GM21786 (cell line): ENCODE measurements around the gene KLHL17.

Experiments
- ATAC-seq: cut with Tn5 transposase; IDR thresholded peaks from one replicate; pipeline ENCODE4 v1.9.1; 2021; ENCODE audit not compliant: unreplicated experiment

Gene KLHL17

DNA sequence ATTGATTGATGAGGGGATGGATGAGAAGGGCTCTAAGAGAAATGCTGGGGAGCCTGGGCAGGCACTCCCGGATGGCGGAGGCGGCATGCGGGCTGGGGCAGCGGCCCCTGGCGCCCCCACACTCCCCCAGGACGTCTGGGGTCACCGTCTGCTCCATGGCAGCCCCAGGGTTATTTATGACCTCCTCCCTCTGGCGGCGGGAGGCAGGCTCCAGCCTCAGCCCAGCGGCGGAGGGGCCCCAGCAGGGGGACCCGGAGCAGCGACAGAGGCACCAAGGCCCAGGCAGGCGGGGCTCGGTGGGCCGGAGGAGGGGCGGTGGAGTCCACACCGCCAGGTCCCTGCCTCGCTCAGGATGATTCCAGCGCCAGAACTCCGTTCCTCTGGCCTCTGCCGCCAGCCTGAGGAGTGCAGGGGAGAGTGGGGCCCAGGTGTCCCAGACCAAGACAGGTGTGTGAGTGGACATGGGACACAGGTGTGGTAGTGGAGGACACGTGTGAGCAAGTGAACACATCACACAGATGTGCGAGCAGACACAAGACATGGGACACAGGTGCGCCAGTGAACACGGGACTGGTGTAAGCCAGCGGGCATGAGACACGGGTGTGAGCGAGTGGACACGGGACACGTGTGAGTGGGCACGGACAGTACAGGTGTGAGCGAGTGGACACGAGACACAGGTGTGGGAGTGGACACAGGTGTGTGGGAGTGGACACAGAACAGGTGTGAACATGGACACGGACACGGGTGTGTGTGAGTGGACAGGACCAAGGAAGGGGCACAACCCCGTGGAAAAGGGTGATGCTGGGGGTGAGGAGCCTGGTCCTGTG is 39.2 kb upstream of the KLHL17 start:
- ATAC-seq = no peak

DNA sequence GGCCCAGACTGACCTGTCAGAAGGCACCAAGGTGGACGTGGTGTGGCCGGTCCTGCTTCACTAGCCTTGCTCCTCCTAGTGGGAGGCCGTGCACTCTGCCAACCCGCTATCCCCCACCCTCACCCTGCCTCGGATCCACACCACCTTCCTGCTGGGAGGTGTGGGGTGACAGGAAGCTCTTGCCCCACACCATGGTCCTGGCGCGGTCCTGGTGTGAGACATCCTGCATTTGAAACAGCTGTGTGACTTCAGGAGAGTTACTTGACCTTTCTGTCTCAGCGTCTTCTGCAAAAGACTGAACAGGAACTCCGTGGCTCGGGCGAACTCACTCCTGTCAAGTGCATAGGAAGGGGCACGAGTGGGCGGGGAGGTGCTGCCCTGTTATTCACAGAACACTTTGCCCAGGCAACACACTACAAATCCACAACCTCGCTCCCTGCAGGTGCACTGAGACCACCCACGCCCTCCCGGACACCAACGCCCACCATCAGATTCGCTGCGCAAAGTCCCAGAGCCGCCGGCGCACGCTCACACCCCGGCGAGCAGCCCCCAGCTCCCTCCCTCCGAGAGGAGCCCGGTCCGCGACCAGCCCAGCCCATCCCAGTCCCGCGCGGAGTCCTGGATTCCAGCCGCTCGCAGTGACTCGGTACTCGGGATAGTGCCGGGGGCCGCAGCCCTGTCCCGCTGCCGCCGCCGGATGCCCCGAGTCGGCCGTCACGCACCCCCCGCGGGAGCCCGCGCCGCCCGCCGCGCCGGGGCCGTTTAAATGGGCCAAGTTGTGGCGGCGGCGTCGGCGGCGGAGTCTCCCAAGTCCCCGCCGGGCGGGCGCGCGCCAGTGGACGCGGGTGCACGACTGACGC is 37.0 kb upstream of the KLHL17 start, which contains the start of gene SAMD11:
TSS of gene SAMD11 (plus strand) at position 793 of the 860 bp plus-strand sequence. CDS start 509 bp downstream, outside the sequence.
- ATAC-seq = no peak

DNA sequence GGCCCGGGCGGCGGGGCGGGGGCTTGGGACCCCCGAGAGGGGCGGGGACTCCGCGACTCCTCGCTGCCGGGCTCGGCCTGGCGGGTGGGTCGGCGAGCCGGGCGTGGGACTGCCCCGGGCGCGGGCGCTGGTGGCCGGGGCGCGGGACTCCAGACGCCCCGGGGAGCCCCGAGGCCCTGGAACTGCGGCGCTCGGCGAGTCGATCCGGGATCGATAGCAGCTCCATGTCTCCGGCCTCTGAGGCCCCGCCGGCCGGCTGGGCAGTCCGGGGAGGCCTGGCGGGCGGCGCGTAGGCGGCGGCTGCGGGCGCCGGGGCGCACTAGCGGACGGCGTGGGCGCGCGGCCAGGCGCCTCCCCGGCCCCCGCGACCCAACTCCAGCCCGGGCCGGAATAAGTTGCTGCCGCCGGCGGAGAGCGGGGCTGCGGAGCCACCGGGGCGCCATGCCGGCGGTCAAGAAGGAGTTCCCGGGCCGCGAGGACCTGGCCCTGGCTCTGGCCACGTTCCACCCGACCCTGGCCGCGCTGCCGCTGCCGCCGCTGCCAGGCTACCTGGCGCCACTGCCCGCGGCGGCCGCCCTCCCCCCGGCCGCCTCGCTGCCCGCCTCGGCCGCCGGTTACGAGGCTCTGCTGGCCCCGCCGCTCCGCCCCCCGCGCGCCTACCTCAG is 36.3 kb upstream of the KLHL17 start:
- ATAC-seq = no peak

DNA sequence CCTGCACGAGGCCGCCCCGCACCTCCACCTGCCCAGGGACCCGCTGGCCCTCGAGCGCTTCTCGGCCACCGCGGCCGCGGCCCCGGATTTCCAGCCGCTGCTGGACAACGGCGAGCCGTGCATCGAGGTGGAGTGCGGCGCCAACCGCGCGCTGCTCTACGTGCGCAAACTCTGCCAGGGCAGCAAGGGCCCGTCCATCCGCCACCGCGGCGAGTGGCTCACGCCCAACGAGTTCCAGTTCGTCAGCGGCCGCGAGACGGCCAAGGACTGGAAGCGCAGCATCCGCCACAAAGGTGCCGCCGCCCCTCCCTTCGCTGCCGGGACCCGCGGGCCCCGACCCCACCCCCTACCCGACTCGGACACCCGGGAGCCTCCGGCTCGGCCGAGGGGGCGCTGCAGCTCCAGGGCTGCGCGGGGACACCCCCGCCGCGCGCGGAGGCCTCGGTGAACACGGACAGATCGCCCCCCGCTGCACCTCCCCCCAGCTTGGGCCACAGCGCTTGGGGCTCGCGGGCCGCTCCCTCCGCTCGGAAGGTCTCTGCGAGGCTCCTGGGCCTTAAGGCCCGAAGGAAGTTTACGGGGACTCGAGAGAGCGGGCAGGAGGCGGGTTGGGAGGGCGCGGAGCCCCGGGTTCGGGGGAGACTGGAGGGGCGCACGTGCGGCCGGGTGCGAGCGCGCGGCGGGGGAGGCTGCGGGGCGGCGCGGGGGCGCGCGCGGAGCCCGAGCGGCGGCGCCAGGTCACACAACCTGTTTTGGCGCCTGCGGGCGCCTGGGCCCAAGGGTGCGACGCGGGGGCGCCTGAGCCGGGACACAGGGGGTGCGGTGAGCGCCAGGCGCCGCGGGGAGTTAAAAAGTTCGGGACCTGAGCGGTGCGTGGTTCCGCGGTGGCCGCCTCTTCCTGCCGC is 35.5 kb upstream of the KLHL17 start:
- no peak for ATAC-seq

DNA sequence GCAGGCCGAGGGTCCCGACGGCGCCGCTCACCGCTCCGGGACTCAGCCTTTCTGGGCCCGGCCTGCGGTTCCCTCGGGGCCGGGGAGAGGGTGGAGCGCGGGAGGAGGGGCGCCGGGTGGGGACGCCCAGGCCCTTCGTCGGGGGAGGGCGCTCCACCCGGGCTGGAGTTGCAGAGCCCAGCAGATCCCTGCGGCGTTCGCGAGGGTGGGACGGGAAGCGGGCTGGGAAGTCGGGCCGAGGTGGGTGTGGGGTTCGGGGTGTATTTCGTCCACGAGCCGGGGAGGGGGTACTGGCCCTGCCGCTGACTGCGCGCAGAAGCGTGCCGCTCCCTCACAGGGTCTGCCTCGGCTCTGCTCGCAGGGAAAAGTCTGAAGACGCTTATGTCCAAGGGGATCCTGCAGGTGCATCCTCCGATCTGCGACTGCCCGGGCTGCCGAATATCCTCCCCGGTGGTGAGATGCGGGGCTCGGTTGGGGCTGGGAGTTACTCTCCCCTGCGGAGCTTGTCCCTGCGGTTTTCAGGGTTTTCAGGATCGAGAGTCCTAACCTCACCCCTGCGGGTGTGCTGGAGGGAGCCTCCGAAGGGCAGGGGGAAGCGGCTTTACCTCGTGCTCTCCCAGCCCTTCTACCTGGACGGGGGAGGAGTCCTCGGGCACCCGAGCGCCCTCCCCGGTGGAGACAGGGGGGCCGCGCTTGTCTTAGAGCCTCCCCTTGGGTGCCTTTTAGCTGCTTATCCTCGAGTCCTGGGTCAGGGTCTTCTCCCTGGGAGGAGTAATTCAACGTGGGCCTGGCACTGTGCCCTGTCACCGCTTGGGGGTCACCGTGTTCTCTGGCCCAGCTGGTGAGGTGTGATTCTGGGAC is 34.6 kb upstream of the KLHL17 start:
- no peak for ATAC-seq

DNA sequence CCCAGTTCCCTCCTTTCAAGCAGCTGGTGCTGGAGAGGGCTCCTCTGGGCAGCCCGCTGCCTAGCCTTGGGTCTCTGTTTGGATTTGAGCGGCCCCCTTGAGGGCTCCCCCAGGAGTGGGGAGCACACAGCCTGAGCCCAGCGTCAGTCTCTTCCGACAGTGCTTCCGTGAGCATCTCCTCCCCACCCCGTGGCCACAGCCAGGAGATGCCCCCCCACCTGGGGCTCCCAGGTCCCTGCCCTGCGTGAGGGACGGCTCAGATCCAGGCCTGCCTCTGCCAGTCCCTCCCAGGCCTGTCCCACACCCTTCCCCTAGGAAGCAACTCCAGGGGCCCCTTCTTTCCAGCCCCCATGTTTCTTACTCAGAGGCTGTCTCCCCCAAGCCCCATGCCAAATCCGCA is 33.1 kb upstream of the KLHL17 start:
- no peak for ATAC-seq

DNA sequence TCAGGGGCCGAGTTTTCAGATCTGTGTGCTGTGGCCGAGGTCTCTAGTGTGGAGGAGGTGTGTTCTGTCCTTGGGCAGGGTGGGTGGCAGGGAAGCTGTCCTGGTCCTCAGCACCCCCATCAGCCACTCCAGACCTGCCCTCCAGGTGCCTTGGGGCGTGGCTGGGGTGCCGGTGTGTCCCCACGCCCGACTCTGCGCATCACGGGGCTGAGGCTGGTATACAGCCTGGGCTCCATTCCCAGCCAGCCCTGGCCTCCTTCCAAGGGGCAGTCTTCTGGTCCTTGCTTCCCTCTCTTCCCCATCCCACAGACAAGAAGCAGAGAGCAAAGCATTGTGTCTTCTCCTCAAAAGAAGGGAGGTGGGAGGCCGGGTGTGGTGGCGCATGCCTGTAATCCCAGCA is 32.6 kb upstream of the KLHL17 start:
- no peak for ATAC-seq

DNA sequence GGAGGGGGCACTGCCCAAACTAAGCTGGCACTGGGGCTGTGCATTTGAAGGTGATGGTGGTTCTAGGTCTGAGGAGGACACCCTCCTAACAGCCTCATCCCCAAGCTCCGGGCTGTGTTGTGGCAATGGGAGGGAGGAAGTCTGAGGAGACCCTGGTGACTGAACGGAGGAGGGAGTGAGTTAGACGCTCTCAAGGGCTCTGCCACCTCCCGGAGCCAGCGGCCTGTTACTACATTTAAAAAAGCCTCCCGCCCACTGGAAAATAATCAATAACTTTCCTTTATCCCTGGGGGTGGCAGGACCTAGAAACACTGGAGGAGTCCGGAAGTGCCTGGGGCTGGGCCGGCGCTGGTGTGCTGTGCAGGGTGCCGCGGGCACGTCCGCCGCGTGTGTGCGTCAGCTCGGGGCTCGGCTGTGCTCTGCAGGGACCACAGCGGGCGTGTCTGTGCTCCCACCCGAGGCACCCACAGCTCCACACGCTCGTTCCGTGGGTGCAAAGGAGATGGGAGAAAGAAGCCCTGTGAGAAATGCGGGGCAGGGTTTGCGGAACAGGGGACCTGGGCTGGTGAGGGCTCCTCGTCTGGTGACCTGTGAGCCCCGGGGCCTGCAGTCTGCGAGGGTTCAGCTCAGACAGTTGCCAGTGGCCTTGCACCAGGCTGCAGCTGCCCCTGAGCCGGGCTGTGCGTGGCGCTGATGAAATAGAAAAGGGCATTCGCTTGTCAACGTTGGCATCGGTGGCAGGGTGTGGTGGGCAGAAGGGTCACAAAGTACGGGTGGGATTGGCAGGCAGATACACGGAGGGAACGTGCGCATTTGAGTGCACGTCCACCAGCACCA is 31.3 kb upstream of the KLHL17 start:
- no peak for ATAC-seq

DNA sequence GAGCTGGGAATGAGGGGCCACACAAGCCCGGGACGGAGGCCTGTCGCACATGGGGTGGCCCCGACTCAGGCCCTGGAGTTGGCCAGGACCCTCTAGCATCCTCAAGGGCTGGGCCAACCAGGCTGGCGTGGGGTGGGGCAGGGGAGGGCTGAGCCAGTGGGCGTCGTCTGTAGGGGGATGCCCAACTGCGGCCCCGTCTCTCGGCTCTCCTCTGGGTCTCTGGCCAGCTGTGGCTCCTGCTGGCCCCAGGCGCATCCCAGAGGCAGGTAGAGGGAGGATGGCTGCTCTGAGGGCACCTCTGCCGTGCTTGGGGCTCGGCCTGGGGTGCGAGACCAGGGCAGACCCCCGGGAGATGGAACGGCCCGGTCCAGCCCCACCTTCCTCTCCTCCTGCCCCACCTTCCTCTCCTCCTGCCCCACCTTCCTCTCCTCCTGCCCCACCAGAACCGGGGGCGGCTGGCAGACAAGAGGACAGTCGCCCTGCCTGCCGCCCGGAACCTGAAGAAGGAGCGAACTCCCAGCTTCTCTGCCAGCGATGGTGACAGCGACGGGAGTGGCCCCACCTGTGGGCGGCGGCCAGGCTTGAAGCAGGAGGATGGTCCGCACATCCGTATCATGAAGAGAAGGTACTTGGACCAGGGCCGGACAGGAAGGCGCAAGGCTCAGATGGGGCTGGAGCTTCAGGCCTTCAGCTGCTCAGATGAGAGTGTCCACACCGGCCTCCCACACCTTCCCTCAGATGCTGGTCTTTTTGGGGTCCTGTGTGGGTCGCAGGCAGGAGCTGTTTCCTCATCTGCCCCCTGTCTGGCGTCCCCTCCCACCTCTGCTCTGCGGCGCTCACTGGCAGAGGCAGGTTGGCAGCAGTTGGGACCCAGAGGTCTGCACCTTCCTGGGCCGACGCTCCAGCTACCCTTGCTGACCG is 30.4 kb upstream of the KLHL17 start:
- no peak for ATAC-seq

DNA sequence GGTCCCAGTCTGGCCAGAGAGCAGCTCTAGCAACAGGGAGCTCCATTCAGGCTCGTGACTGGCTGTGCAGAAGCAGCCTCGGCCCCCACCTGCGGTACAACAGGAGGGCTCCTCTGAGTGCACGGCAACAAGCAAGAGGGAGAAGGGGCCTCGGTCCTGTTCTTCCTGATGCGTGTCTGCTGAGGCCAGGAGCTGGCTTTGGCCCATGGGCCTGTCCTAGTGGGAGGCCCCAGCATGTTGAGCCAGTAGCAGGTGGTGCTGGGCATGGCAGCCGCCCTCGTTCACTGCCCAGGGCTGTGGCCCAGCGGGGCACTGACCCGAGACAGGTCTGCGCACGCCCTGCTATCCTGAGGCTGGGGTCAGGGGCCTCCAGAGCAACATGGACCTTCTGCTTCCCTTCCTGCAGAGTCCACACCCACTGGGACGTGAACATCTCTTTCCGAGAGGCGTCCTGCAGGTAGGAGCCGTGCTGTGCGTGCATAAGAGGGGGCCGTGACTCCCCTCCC is 29.7 kb upstream of the KLHL17 start:
- no peak for ATAC-seq

DNA sequence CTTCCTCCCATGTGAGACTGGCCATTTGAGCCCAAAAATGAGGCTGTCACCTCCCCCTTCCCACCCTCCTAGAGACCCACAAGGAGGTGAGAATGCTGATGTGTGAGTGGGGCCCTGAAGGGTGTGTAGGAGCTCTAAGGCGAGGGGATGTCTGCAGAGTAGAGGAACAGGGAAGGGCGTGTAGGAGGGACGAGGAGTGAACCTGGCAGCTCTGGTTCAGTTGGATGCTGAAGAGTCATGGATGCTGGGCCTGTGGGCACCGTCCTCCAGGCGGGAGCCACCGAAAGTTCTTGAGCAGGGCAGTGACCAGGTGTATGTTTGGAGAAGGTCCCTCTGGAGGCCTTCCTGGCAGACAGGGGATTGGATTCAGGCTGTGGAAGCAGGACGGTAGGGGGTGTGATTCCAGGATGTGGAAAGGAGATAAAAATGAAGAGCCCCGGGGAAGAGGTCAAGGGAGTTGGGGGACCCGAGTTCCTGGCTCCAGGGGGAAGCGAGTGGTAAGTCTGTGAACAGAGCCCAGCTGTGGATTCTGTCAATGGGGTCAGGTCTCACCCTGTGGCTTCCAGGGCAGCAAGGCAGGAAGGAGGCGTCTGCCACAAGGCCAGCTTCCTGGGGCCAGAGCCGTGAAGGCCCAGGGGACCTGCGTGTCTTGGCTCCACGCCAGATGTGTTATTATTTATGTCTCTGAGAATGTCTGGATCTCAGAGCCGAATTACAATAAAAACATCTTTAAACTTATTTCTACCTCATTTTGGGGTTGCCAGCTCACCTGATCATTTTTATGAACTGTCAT is 28.8 kb upstream of the KLHL17 start:
- ATAC-seq = no peak

DNA sequence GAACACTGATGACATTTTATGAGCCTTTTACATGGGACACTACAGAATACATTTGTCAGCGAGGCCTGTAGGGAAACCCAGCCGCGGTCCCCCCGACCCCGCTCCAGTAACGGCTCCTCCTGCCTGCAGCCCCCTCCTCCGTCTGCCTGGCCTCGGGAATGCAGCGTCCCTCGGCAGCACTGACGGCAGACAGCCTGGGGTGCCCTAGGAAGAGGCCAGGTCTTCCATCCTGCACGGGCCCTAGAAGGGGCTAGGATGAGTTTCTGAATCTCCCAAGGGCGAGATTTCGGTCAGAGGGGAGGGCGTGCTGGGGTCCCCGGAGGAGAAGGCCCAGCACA is 28.2 kb upstream of the KLHL17 start:
- ATAC-seq = no peak

DNA sequence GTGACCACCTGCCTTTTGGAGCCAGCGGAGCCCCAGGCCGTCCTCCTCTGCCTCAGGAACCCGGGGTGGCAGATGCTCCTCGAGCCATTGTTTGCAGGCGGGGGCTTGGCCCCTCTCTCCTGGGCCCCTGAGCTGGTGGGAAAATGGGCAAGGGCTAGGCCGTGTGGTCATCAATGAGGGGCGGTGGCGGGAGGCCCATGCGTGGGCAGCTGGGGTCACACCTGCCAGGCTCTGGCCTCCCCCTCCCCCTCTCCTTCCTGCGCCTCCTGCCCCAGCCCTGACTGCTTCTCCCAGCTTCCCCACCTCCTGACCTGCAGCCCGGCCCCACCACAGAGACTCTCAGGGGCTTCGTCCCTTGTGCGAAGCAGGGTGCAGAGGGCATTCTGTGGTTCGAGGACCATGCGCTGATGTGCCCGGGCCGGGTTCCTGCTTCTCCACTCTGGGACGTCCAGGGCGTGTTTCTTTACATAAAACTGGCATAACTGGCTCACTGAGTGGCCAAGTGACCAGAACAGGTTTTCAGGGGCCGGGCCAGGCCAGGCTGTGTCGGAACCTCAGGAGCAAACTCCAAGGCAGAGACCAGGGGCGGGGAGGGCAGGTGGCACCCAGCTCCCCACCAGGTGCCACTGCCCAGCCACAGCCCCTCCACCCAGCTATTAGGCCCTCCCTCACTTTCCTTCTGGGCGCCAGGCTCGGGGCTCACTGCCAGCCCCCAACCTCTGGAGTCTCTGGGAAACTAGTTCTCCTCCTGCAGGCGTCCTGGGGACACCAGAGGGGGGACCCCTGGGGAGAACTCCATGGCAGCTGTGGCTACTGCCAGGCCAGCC is 27.4 kb upstream of the KLHL17 start:
- ATAC-seq = no peak

DNA sequence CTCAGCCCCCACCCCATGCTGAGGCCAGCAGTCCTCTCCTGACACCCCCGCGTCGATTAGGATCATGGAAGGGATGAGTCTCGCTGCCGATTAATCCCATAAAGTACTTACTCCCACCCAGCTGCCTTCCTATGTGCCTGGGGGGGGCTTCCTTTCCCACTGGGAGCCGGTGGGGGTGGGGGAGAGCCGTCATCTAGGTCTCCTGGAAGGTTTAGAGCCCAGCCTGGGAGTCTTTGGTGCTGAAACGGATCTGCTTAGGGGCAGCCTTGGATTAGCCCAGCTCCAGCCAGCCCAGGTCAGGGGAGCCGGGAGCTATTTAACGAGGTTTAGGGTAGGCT is 26.8 kb upstream of the KLHL17 start:
- ATAC-seq = no peak

DNA sequence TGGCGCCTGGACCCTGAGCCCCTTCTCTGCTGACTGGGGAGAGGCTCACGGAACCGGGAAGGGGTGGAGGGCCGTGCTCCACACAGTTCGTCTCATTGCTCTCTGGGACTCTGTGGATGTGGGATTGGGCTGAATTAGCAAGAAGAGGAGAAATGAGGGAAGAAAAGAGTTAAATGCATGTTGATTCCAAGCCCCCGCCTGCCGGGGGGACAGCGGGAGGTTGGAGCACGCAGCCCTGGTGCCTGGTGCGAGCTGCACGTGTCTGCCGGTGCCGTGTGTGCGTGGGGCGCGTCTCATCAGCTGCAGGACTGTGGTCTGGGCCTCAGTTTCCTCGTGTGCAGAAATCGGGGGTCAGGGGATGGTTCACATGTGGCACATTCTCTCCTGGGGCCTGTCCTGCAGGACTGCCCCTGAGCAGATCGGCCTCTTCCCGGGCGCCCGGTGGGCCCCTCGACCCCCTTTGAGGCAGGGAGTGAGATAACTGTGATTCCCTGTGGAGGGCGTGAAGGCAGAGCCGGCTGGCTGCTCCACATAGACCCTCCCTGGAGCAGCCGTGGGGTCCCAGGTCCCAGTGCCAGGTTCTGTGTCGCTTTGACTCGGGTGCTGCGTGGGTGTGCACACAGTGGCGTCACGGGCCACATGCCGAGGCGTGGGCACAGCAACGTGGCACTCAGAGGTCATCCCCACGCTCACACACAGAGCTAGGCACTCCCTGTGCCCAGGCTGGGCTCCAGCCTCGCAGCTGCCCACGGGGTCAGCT is 25.2 kb upstream of the KLHL17 start:
- no peak for ATAC-seq
